ENCODE results near the gene ENTHD1. TPM values are rescaled to one million over a fixed set of nuclear protein-coding genes. Genes with fewer than 3 reads are reported as not detected.
"Not testable (repeated sequence)": the region's sequence is repeated elsewhere in the genome, so short reads cannot be mapped to it uniquely, and the experiment has no call there.

ENTHD1 gene
- total RNA-seq, 1 donor from 2014 or later: 0.11 TPM

GRCh38 chr22:39883057-39883456 is 10.5 kb downstream of the ENTHD1 start:
- intact Hi-C loops (cut with micrococcal nuclease): no loop called here
- no peaks in the 10 kb centered on the region for H3K36me3 Mint-ChIP-seq (ENCODE audit: low read depth)
- H3K9me3 Mint-ChIP-seq: no peaks in the 10 kb centered on the region
- DNase-seq (ENCODE audit: low spot score): no peak
- H3K4me3 Mint-ChIP-seq (ENCODE audit: low read depth): no peak overlapping the region
- no peak overlapping the region for H3K27ac Mint-ChIP-seq
- peaks cover 7% of the 10 kb centered on the region for H3K27me3 Mint-ChIP-seq (ENCODE audit: low read depth)
- peaks cover 4% of the 10 kb centered on the region for H3K4me1 Mint-ChIP-seq (ENCODE audit: low read depth)

- H3K4me3 Mint-ChIP-seq (ENCODE audit: low read depth): no peak overlapping the region
- H3K9me3 Mint-ChIP-seq: no peaks in the 10 kb centered on the region
- DNase-seq (ENCODE audit: low spot score): no peak
- no peaks in the 10 kb centered on the region for H3K36me3 Mint-ChIP-seq (ENCODE audit: low read depth)
- intact Hi-C loops (cut with micrococcal nuclease): no loop called here
- peaks cover 6% of the 10 kb centered on the region for H3K4me1 Mint-ChIP-seq (ENCODE audit: low read depth)
- peaks cover 9% of the 10 kb centered on the region for H3K27me3 Mint-ChIP-seq (ENCODE audit: low read depth)
- H3K27ac Mint-ChIP-seq: no peak overlapping the region
Measured at GRCh38 chr22:39880722-39881121, 12.8 kb downstream of the ENTHD1 start.

- Mint-ChIP-seq H3K27me3 (ENCODE audit: low read depth) (peaks cover 8% of the 10 kb centered on the region), H3K9me3 (no peaks in the 10 kb centered on the region), H3K27ac (no peak overlapping the region), H3K4me3 (ENCODE audit: low read depth) (no peak overlapping the region), H3K4me1 (ENCODE audit: low read depth) (peaks cover 14% of the 10 kb centered on the region), H3K36me3 (ENCODE audit: low read depth) (no peaks in the 10 kb centered on the region)
- intact Hi-C loops (cut with micrococcal nuclease): no loop called here
- no peak for DNase-seq (ENCODE audit: low spot score)
Measured at GRCh38 chr22:39877079-39877845, 16.3 kb downstream of the ENTHD1 start.

- H3K36me3 Mint-ChIP-seq (ENCODE audit: low read depth); H3K27me3 Mint-ChIP-seq (ENCODE audit: low read depth); DNase-seq (ENCODE audit: low spot score); H3K4me3 Mint-ChIP-seq (ENCODE audit: low read depth); H3K27ac Mint-ChIP-seq; intact Hi-C loops (cut with micrococcal nuclease); H3K9me3 Mint-ChIP-seq: not testable (repeated sequence)
- H3K4me1 Mint-ChIP-seq (ENCODE audit: low read depth): peaks cover 14% of the 10 kb centered on the region
Measured at GRCh38 chr22:39875176-39875885, 18.2 kb downstream of the ENTHD1 start.

GRCh38 chr22:39873965-39874364 is 19.6 kb downstream of the ENTHD1 start:
- peaks cover 16% of the 10 kb centered on the region for H3K4me1 Mint-ChIP-seq (ENCODE audit: low read depth)
- H3K9me3 Mint-ChIP-seq: peaks cover 4% of the 10 kb centered on the region
- no peak overlapping the region for H3K4me3 Mint-ChIP-seq (ENCODE audit: low read depth)
- intact Hi-C loops (cut with micrococcal nuclease): no loop called here
- peaks cover 8% of the 10 kb centered on the region for H3K27me3 Mint-ChIP-seq (ENCODE audit: low read depth)
- no peak overlapping the region for H3K27ac Mint-ChIP-seq
- H3K36me3 Mint-ChIP-seq (ENCODE audit: low read depth): no peaks in the 10 kb centered on the region
- DNase-seq (ENCODE audit: low spot score): no peak

GRCh38 chr22:39872548-39872947 is 21.0 kb downstream of the ENTHD1 start:
- Mint-ChIP-seq H3K4me1 (ENCODE audit: low read depth) (peaks cover 22% of the 10 kb centered on the region), H3K36me3 (ENCODE audit: low read depth) (no peaks in the 10 kb centered on the region)

GRCh38 chr22:39871008-39871798 is 22.4 kb downstream of the ENTHD1 start:
- intact Hi-C loops (cut with micrococcal nuclease): no loop called here
- H3K27me3 Mint-ChIP-seq (ENCODE audit: low read depth): peaks cover 9% of the 10 kb centered on the region
- H3K4me3 Mint-ChIP-seq (ENCODE audit: low read depth): no peak overlapping the region
- H3K4me1 Mint-ChIP-seq (ENCODE audit: low read depth): peaks cover 22% of the 10 kb centered on the region
- H3K36me3 Mint-ChIP-seq (ENCODE audit: low read depth): no peaks in the 10 kb centered on the region
- no peak overlapping the region for H3K27ac Mint-ChIP-seq
- no peak for DNase-seq (ENCODE audit: low spot score)
- H3K9me3 Mint-ChIP-seq: peaks cover 6% of the 10 kb centered on the region

More at GRCh38 chr22:39872548-39872947, 21.0 kb downstream of the ENTHD1 start:
- intact Hi-C loops (cut with micrococcal nuclease): no loop called here
- Mint-ChIP-seq H3K27me3 (ENCODE audit: low read depth) (peaks cover 4% of the 10 kb centered on the region), H3K4me3 (ENCODE audit: low read depth) (no peak overlapping the region), H3K27ac (no peak overlapping the region), H3K9me3 (peaks cover 6% of the 10 kb centered on the region)
- DNase-seq (ENCODE audit: low spot score): no peak

GRCh38 chr22:39869797-39870196 is 23.8 kb downstream of the ENTHD1 start:
- DNase-seq (ENCODE audit: low spot score); H3K9me3 Mint-ChIP-seq; intact Hi-C loops (cut with micrococcal nuclease): not testable (repeated sequence)

GRCh38 chr22:39868741-39869140 is 24.8 kb downstream of the ENTHD1 start:
- Mint-ChIP-seq H3K4me1 (ENCODE audit: low read depth) (peaks cover 16% of the 10 kb centered on the region), H3K36me3 (ENCODE audit: low read depth) (no peaks in the 10 kb centered on the region), H3K27me3 (ENCODE audit: low read depth) (peaks cover 18% of the 10 kb centered on the region), H3K9me3 (peaks cover 6% of the 10 kb centered on the region), H3K4me3 (ENCODE audit: low read depth) (no peak overlapping the region), H3K27ac (no peak overlapping the region)
- no peak for DNase-seq (ENCODE audit: low spot score)
- intact Hi-C loops (cut with micrococcal nuclease): no loop called here

More at GRCh38 chr22:39869797-39870196, 23.8 kb downstream of the ENTHD1 start:
- not testable (repeated sequence) for H3K27ac Mint-ChIP-seq; H3K36me3 Mint-ChIP-seq (ENCODE audit: low read depth); H3K4me3 Mint-ChIP-seq (ENCODE audit: low read depth)
- H3K27me3 Mint-ChIP-seq (ENCODE audit: low read depth): peaks cover 15% of the 10 kb centered on the region
- peaks cover 22% of the 10 kb centered on the region for H3K4me1 Mint-ChIP-seq (ENCODE audit: low read depth)

- DNase-seq (ENCODE audit: low spot score): no peak
- Mint-ChIP-seq H3K4me3 (ENCODE audit: low read depth) (no peak overlapping the region), H3K36me3 (ENCODE audit: low read depth) (peaks cover 4% of the 10 kb centered on the region), H3K27me3 (ENCODE audit: low read depth) (peaks cover 33% of the 10 kb centered on the region), H3K9me3 (no peaks in the 10 kb centered on the region), H3K27ac (no peak overlapping the region), H3K4me1 (ENCODE audit: low read depth) (peaks cover 12% of the 10 kb centered on the region)
- intact Hi-C loops (cut with micrococcal nuclease): no loop called here
Measured at GRCh38 chr22:39859903-39860588, 33.5 kb downstream of the ENTHD1 start.

GRCh38 chr22:39856588-39856987 is 37.0 kb downstream of the ENTHD1 start:
- intact Hi-C loops (cut with micrococcal nuclease): no loop called here
- H3K27me3 Mint-ChIP-seq (ENCODE audit: low read depth): peaks cover 27% of the 10 kb centered on the region
- H3K36me3 Mint-ChIP-seq (ENCODE audit: low read depth): peaks cover 4% of the 10 kb centered on the region
- H3K9me3 Mint-ChIP-seq: no peaks in the 10 kb centered on the region
- no peak overlapping the region for H3K4me3 Mint-ChIP-seq (ENCODE audit: low read depth)
- DNase-seq (ENCODE audit: low spot score): no peak
- no peak overlapping the region for H3K27ac Mint-ChIP-seq
- H3K4me1 Mint-ChIP-seq (ENCODE audit: low read depth): peaks cover 12% of the 10 kb centered on the region

GRCh38 chr22:39852799-39853198 is 40.8 kb downstream of the ENTHD1 start:
- H3K9me3 Mint-ChIP-seq: no peaks in the 10 kb centered on the region
- DNase-seq (ENCODE audit: low spot score): no peak
- intact Hi-C loops (cut with micrococcal nuclease): no loop called here
- H3K27ac Mint-ChIP-seq: no peak overlapping the region
- H3K36me3 Mint-ChIP-seq (ENCODE audit: low read depth): no peaks in the 10 kb centered on the region
- peaks cover 29% of the 10 kb centered on the region for H3K27me3 Mint-ChIP-seq (ENCODE audit: low read depth)
- no peaks in the 10 kb centered on the region for H3K4me1 Mint-ChIP-seq (ENCODE audit: low read depth)
- H3K4me3 Mint-ChIP-seq (ENCODE audit: low read depth): no peak overlapping the region

Measured in activated T-helper 2 cell treated with anti-CD3 and anti-CD28 coated beads, Interferon-gamma antibody, Interleukin-2, Interleukin-4, amounts not matched to agents 10 μg/mL and 5 μg/mL and 100 μg/mL, durations not matched to agents 14 hours and 24 hours and 36 hours (primary cell).